8988T (cell line): ENCODE measurements around the gene ATP2B3.

ENCODE experiments used
- DNase-seq: peaks from one replicate; pipeline ENCODE4 v3.0.0; 2011

The ATP2B3 gene

DNA sequence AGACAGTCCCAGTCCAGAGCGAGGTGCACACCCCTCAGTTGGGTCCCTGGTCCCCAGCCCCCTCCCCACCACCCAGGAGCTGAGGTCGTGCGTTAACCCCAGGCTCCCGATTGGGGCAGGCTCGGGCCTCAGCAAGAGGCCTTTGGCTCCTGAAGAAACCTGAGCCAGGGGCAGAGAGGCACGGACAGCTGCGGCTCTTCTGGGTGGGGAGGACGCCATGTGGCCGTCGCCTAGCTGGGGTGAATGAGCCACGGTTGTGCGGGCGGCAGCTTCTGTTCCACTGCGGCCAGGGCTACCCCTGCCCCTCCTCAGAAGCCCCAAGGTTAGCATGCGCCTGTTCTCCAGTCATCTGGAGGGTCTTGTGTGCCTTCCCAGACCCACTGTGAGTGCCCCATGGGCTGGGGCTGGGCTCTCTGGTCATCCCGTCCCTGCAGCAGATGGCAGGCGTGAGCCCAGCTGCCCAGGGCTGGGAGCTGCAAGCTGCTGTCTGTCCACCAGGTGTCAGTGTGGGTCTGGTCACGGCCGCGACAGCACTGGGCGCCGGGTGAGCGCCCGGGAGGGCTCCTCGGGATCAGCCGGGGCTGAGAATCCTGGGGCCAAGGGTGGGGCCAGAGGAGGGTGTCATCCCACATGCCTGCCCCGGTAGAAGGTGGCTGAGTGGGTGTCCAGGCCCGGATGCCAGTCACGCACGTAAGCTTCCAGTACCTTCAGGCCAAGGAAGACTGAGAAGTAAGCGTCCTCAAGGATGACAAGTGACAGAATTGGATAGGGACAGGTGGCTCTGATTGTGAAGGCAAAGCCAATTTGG is 21.9 kb downstream of the ATP2B3 start:
- DNase-seq, result peak; percentile 89

DNA sequence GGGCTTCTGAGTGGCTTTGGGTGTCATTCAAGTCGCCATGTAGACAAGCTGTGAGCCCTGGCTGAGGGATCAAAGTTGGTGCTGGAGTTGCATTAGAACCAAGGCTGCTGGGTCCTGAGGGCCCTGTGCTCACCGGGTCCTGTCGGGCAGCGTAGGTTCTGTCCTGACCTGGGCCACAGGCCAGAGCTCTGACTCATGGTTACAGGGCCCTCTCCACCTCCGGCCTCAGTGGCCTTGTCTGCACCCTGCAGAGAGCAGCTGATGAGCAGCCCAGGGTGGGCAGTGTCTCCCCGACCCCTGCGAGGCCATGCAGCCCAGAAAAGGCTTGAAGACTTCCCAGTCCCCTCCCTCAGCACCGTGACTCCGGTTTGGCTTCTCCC is 22.5 kb downstream of the ATP2B3 start:
- DNase-seq, result no peak

DNA sequence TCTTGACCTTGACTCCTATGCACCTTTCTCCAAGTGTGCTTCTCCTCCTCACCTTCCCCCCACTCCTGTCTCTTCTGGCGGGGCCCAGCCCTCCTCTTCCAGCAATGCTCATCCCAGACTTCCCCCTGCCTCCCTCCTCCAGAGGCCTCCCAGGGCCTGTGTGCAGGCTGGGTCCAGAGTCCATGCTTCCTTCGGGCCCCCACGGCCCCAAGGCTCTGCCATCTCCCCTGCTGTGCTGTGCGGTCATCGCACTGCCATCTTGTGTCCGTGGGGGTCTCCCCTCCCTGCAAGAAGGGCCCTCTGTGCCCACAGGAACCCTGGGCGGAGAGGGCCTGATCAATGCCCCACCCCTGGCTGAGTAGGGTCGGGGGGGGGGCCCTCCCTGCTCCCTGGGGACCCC is 27.3 kb downstream of the ATP2B3 start:
- DNase-seq, result no peak

DNA sequence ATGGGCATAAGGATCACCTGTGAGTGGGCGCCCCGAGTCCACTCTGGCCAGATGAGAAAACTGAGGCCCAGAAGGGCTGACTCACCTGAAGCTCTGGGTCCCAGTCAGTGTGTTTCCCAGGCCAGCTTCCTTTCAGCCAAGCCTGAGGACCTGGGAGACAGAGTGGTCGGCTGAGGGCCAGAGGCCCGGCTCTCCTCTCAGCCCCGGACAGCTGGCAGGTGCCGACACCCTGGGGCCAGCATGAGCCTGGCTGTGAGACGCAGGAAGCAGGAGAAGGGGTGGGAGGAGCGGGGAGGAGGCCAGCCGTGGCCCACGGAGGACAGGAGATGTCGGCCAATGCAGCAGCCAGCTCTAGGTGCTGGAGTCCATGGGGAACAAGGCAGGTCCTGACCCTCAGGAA is 28.9 kb downstream of the ATP2B3 start:
- no peak for DNase-seq

DNA sequence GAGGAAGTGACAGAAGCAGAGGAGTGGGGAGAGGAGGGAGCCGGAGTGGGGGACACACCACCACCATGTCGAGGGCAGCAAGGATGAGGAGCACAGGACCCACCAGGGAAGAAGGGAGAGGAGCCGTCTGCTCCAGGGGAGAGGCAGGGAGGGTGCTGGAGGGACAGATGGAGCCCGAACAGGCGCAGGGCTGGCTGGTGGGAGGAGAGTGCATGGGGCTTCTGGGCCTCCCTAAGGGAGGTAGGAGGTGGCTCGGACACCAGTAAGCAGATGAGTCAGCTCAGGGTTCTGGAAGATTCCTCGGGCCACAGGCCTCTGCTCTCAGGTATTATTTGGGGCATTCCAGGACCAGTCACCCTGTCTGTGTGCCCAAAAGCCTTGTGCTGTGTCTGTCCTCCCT is 29.8 kb downstream of the ATP2B3 start:
- no peak for DNase-seq

DNA sequence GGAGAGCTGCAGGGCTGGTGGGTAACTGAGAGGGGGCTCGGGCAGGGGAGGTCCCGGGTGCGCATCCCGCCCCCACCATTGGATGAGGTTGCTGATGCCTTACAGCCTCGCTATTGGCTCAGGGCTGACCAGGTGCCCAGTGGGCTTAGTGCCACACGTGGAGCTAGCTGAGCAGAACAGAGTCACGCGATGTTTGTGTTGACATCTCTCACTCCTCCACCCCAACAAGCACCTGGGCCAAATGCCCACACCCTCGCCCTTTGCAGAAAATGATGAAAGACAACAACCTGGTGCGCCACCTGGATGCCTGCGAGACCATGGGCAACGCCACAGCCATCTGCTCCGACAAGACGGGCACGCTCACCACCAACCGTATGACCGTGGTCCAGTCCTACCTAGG is 31.8 kb downstream of the ATP2B3 start:
- no peak for DNase-seq

DNA sequence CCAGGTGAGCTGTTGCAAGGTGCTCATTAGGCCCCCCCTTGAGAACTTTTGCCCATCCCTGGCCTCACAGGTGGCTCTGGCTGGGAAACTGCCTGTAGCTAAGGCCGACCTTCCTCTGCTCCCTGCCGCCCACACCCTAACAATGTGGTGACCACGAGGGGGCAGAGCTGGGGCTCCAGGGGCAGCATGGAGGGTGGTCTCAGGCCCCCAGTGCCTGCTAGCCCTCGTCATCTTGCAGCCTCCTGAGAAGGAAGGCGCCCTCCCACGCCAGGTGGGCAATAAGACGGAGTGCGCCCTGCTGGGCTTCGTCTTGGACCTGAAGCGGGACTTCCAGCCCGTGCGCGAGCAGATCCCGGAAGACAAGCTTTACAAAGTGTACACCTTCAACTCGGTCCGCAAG is 32.4 kb downstream of the ATP2B3 start:
- DNase-seq, result no peak

DNA sequence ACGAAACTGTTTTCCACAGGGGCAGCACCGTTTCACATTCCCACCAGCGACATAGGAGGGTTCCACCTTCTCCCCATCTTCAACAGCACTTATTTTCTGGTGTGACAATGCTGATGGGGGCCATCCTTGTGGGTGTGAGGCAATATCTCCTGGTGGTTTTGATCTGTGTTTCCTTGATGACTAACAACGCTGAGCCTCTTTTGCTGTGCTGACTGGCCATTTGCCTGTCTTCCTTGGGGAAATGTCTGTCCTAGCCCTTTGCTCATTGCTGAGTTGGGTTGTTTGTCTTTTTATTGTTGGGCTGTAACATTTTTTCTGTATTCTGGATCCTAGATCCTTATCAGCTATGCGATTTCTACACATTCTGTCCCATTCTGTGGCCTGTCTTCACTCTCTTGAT is 33.7 kb downstream of the ATP2B3 start:
- no peak for DNase-seq

DNA sequence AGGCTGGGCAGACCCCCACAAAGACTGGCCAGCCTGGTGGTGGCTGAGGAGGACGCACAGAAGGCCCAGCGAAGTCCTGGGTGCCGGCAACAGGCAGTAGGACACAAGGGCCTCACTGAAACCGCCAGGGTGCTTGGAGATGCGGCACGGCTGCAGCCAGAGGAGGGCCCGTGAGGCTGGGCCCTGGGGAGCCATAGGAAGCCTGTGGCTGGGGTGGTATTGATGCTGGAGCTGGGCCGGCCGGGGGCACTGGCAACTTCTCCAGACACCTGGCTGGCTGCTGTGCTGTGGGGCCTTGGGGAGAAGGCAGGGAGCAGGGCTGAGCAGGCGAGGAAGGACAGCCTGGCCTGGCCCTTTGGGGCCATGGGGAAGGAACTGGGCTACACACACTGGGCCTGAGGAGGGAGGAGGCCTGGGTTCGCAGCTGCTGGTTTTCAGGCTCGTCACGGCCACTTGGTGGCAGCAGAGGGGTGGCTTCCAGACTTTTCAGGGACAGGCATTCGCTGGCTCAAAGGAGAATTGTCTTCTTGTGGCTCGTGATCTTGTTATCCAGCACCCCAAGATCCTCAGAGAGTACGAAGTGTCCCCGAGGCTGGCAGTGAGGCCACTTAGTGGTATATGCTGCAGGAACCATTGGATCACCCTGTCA is 37.2 kb downstream of the ATP2B3 start:
- DNase-seq, result peak; percentile 87

DNA sequence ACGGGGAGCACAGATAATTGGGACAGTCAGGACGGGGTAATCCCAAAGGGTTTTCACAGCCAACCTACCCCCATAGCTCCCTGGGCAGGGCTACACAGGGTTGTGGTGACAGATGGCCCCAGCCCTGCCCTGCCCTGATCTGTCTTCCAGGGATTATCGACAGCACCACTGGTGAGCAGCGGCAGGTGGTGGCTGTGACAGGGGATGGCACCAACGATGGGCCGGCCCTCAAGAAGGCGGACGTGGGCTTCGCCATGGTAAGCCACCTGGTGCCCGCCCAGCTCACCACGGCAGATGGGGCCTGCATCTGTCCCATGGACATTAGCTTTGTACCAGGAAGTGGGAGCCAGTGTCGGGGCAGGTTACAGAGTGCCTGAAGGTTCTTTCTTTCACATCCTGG is 39.3 kb downstream of the ATP2B3 start:
- no peak for DNase-seq

DNA sequence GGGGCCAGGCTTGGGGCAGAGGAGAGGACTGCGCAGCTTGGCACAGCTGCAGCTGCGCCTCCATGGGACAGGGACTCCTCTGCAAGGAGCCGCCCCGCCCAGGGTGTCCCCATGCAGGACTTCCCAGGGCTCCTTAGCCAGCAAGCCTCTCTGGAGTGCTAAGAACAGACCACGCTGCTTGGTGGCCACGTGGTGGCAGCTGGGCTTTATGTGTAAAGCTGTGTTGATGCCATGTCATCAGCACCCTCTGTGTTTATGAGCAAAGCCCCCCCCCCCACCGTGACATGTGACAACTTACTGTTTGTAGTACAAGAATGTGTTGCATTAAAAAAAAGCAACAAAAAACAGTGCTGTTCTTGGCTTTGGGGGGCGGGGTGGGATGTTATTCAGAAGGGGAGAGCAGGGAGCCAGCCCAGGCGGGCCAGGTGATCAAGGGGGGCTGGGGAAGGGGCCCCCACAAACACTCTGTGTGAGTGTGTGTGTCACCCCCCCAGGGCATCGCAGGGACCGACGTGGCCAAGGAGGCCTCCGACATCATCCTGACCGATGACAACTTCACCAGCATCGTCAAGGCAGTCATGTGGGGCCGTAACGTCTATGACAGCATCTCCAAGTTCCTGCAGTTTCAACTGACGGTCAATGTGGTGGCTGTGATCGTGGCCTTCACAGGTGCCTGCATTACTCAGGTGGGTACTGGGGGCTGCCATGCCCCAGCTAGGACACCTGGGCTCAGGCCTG is 40.3 kb downstream of the ATP2B3 start:
- DNase-seq, result no peak

DNA sequence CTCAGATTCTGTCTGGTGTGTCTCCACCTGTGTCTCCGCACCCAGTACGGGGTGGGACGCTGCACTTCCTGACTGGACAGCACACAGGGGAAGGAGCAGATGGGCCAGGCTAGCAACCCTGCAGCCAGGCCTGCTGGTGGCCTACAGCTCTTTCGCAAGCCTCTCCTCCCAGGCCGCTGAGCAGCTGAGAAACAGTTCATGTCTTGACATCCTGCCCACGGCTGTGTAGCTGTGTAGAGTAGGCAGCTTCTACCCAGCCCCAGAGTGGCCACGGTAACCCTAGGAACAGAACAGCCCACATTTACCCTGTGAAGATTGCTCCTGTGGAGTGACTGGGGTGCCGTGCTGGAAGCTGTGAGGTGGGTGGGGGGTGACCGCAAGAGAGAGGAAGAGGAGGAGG is 42.6 kb downstream of the ATP2B3 start:
- no peak for DNase-seq

DNA sequence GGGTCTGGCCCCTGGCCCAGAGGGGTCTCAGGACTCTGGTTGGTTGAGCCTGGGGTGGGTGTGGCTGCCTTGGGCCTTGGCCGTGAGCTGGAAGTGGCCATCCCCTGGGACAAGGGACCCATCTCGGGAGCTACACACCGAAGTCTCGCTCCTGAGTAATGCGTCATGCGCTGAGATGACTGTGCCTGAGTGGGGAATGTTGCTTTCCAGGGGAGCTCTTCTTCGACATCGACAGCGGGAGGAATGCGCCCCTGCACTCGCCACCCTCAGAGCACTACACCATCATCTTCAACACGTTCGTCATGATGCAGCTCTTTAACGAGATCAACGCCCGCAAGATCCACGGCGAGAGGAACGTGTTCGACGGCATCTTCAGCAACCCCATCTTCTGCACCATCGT is 43.0 kb downstream of the ATP2B3 start:
- no peak for DNase-seq

DNA sequence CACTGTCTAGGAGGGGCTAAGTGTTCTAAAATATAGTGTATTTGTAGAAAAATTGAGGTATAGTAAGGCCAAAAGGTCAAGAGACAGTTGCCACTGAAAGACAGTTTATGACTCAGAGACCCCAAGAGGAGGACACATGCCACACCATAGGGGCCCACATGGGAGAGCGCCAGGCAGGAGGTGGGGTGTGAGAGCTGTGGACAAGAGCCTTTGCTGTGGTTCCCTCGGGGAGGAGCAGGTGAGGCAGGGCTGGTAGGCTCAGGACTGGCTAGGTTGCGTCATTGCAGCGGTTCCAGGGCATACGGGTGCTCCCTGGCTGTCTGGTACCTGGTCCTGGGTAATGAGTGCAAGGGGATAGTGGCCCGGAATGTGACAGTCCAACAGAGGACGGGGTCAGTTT is 43.9 kb downstream of the ATP2B3 start:
- no peak for DNase-seq

DNA sequence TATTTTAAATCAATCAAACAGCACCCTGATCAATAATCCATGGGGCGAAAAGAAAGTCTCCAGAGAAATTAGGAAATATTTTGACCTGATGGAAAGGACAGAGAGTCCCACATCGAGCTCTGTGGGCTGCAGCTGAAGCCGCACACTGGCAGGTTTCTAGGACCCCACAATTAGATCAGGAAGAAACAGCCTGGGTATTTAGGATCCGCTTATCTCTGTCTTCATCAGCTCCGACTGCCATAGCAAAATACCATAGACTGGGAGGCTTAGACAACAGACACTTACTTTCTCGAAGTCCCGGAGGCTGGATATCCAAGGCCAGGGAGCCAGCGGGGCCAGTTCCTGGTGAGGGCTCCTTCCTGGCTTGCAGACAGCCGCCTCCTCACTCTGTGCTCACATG is 45.1 kb downstream of the ATP2B3 start:
- DNase-seq, result no peak

DNA sequence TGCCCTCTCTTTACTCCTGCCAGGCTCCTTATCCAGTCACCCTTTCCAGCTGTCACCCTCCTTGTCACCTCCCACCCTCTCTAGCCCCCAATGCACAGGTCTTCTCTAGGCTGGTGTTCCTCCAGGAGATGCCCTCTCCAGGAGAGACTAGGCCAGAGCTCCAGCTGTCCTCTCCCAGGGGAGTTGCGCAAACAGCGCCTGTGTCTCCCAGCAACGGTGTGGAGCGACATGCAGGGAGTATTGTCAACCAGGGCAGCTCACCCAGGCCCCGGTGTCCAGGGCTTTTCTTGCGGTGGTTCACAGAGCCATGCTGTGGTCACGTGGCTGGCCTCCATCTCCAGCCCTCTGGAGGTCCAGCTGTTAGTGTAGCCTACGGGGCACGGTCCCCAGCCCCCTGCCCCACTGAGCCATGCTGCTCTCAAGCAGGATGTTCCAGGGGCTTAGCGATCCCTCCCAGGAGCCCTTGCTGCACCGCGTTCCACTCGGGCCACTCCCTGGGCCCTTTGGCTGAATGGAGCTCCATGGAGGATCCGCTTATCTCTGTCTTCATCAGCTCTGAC is 46.7 kb downstream of the ATP2B3 start:
- no peak for DNase-seq

DNA sequence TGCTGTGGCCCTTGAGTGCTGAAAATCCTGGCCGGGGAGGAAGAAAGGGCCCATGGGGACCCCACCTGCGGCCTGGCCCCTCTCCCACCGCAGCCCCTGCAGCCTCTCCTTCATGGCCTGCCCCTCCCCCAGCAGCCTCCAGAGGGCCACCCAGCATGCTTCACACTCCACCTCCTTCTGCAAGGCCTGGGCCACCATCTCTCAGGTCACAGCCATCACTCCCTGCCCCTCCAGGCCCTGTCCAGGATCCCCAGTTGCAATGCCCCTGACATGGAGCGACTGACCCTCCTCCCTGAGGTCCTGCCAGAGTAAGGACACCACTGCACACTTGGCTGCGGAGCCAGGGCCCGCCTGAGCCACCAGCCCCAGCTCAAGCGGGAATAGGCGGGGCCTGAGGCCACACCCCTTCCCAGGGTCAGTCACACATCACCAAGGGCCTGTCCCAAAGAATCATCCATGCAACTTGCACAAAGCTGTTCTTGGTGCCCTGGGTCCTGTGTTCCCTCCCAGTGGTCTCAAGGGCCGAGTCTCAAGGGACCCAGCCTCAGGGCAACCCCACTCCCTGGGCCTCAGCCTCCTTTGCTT is 48.6 kb downstream of the ATP2B3 start:
- no peak for DNase-seq

DNA sequence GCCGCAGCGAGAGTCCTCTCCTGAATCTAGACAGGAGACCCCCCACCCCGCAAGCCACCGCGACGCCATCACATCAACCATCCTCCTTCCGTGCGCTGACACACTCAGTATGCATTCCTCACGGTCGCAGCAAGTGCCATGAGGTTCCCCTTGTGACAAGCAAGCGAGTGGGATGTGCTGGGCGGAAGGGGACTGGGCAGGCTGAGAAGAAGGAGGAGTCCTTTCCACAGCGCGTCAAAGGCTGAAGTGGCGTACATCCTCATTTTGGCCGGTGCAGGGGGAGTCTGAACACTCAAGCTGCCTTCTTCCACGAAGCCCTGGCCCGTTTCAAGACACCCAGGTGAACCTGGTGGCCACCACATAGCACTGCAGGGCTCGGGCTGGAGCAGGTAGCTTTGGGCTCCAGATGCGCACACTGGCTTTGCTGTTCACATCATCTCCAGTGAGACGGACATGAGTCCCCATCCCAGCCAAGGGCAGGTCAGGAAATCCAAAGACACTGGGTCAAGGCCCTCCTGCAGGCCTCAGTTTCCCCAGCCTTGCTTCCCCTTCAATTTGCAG is 51.1 kb downstream of the ATP2B3 start:
- peak; percentile 51 for DNase-seq

DNA sequence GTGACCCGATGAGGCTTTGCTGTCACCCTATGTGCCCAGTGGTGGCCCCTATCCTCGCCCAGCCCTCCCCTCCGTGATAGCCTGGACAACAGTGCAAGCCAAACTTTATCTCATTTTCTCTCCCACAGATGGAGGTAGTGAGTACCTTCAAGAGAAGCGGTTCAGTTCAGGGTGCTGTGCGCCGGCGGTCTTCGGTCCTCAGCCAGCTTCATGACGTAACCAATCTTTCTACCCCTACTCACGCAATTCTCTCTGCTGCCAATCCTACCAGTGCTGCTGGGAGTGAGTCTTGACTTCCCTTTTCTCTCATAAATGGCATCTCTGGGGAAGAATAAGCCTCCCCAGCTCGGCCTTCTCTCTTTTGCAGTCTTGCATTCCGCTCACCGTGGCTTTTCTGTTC is 52.0 kb downstream of the ATP2B3 start:
- no peak for DNase-seq

DNA sequence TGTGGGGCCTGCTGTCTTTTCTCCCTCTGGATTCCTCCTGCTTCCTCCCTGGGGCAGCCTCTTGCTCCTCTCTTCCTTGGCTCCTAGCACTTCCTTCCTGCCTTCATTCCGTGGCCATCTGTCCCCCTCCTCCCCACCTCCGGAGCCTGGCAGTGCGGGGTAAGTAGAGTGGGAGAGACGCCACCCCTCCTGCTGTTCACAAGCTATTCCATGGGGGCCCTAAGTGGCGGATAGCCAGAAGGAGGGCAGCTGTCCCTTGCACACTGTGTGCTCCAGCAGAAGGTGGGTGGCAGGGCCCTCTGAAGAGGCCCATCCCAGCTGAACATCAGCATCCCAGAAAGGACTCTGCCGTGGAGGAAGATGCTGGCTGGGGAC is 54.1 kb downstream of the ATP2B3 start:
- no peak for DNase-seq

DNA sequence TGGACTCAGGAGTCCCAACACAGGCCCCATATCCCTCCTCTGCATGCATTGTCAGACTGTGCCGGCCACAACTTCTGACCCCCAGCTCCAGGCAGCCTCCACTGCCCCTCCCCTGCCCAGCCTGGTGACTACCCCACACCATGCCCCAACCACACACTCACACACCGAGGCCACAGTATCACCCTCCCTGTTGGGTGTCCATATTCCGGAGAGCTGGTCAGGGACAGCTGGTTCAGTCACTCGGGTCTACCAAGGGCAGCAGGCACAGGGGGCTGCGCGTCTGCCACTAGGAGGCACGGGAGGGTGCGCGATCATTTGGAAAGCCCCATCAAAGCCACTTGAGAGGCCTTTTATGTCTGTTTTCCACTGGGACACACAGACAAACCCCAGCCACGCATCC is 55.2 kb downstream of the ATP2B3 start:
- no peak for DNase-seq

DNA sequence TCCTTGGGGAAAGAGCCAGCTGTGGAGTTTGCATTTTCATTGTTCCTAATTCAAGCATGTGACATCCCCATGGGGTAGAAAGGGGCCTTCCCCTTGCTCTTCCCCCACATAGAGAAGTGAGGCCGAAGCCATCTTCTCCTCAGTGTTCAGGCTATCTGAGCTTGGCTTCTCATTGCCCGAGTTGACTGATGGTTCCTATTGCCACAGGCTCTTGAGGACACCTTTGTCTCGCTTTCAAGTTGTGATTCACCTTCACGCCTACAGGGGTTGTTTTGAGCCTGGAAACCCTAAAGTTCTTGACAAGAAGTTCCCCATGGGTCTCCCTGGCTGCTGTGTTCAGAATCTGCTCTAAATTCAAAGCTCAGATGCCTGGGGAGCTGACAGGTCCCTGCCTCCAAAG is 56.5 kb downstream of the ATP2B3 start:
- DNase-seq, result no peak

DNA sequence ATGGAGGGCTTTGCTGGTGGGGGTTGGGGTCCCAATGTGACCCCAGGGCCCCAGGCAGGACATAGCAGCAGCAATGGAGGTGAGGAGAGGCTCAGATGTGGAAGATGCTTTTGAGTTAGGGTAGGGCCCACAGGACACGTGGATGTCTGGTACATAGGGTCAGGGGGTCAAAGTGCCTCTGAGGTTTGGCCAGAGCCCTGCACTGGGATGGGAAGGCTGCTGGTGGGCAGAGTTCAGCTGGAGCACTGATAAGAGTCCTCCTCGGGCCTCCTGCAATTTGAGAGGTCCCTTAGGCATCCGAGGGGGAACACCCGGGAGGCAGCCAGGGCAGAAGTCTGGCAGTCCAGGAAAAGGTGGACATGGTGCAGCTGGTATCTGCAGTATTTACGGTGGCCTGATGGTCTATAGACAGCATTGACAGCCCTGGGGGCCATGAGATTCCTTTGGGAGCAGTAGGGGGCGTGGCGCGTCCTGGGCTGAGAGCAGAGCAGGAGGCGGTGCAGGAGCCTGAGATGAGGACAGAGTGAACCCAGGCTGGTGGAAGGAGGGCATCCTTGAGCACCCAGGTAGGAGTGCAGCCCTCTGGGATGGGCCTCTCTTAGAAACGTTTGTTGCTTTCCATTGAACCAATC is 58.9 kb downstream of the ATP2B3 start:
- DNase-seq, result no peak
